GM21515 (cell line): Measurements from ENCODE around the gene PCED1B.
"Not testable (repeated sequence)": the region's sequence is repeated elsewhere in the genome, so short reads cannot be mapped to it uniquely, and the experiment has no call there.

ENCODE experiments used
- ATAC-seq: cut with Tn5 transposase; IDR thresholded peaks from one replicate; pipeline ENCODE4 v1.9.1; 2021; ENCODE audit not compliant: unreplicated experiment

The PCED1B gene, protein sequence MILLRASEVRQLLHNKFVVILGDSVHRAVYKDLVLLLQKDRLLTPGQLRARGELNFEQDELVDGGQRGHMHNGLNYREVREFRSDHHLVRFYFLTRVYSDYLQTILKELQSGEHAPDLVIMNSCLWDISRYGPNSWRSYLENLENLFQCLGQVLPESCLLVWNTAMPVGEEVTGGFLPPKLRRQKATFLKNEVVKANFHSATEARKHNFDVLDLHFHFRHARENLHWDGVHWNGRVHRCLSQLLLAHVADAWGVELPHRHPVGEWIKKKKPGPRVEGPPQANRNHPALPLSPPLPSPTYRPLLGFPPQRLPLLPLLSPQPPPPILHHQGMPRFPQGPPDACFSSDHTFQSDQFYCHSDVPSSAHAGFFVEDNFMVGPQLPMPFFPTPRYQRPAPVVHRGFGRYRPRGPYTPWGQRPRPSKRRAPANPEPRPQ

DNA sequence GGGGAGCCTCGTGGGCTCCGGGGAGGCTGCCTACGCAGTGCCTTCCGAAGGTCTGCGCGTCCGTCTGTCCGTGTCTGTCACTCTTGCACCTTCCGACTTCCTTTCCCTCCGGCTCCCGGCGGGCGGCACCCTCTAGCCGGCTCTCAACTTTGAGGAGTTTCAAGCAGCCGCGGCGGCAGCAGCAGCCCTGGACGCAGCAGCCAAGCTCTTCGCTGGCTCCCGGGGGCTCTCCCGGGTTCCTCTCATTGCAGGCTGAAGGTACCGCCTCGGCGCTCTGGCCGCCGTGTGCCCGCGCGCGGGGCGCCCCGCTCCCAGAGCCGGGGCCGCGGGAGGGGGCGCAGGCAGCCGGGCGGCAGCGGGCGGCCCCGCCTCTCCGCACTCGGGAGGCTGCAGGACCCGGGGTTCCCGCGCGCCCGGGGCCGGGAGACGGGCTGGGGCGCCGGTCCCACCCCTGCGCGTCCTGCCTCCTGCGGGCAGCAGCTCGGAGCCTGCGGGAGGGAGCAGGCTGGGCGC lies at the start of gene PCED1B, which contains the start of gene AMIGO2:
PCED1B (plus strand) TSS at position 154 of the 513 bp plus-strand sequence. CDS start 155,443 bp downstream, outside the sequence.
AMIGO2 (minus strand) TSS at position 492 of the 513 bp plus-strand sequence. CDS start 957 bp downstream, outside the sequence.
- ATAC-seq, result no peak

- no peak for ATAC-seq
Observed at GRCh38 chr12:47029903-47030302, 49.5 kb upstream of the PCED1B start.

DNA sequence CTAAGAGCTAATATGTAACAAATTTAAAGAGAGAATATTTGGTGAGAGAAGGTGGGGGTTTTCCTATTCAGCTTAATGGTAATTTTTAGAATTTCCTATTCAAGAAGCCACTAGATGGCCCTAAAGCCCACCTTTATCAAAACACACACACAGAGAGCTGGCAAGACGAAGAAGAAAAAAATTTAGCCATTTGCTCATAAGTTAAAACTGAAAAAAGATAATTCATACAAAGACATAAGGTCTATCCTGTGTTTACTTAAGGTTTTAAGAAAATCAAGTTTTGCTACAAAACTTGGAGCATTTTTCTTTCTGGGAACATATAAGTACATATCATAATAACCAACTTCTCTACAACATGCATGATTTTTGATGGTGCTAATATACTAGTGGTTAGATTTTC lies 46.8 kb upstream of the PCED1B start:
- no peak for ATAC-seq

DNA sequence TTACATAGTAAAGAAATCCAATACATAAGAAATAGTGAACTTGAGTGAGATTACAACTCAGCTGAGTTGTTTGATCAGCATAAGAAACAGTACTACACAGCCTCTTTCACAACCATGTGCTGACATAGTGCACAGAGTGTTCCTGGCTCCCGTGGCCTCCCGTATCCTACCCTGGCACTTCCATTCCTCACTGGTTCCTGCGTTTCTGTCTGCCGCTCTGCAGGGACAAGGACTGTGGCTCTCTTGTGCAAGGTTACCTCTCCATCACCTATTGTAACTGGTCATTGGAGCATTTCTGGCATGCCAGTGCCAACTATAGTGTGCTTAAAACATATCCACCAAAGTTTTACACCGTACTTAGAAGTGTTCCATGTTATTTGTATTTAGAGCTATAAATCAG lies 46.3 kb upstream of the PCED1B start:
- ATAC-seq, result no peak

GRCh38 chr12:47033789-47034555 lies 45.4 kb upstream of the PCED1B start:
- no peak for ATAC-seq

GRCh38 chr12:47034661-47035060 lies 44.8 kb upstream of the PCED1B start:
- no peak for ATAC-seq

GRCh38 chr12:47035484-47035883 lies 43.9 kb upstream of the PCED1B start:
- ATAC-seq, result no peak

DNA sequence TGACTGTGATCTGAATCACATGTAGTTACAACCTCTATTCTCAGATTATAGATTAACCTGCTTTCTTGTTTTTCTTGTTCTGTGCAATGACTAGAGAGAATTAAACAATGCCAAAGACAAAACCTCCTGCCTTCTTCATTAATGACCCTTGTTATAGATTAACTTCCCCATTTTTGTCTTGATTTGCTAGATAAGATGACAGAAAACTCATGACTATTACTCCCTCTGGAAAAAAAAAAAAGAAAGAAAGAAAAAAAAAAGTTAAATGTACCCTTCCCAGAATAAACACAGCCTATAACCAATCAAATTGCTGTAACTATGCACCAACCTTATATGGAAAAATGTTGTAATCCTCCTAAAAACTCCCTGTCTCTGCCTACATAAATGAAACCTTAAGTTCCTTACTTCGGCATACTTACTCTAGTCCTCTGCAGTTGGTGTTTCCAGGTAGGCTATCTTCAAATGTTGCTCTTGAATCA lies 41.1 kb upstream of the PCED1B start:
- no peak for ATAC-seq

GRCh38 chr12:47039079-47039478 lies 40.3 kb upstream of the PCED1B start:
- no peak for ATAC-seq

GRCh38 chr12:47039756-47040155 lies 39.7 kb upstream of the PCED1B start:
- ATAC-seq, result no peak

GRCh38 chr12:47041327-47041726 lies 38.1 kb upstream of the PCED1B start:
- ATAC-seq, result no peak

DNA sequence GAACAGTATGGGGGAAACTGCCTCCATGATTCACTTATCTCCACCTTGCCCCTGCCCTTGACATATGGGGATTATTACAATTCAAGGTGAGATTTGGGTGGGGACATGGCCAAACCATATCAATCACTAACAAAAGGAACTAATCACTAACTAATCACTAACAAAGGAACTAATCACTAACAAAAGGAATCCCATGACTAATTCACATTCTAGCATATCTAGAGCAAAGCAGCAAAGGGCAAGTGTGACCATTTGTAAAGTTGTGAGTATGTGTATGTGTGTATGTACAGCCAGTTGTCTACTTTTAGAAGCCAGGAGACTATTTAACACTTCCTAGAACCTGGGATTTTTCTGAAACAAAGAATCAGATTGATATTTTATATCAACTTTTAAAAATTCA lies 30.9 kb upstream of the PCED1B start:
- ATAC-seq, result no peak

- ATAC-seq, result not testable (repeated sequence)
Observed at GRCh38 chr12:47051291-47051690, 28.1 kb upstream of the PCED1B start.

DNA sequence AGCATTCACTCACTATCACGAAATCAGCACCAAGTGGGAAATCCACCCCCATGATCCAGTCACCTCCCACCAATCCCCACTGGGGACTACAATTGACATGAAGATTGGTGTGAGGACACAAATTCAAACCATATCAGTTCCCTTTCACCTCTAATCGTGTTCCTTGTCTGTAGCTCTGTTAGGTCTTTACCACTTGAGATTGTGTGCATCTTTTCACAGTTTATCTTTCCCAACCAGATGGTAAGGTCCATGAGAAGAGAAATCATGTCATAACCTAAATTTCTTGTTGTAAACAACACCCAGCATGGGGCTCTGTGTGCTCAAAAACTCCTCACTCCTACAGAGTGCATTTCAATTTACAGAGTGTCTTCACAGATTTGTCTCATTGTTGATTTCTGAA lies 27.1 kb upstream of the PCED1B start:
- no peak for ATAC-seq

- no peak for ATAC-seq
Observed at GRCh38 chr12:47053961-47054360, 25.5 kb upstream of the PCED1B start.

- no peak for ATAC-seq
Observed at GRCh38 chr12:47054659-47055058, 24.8 kb upstream of the PCED1B start.

DNA sequence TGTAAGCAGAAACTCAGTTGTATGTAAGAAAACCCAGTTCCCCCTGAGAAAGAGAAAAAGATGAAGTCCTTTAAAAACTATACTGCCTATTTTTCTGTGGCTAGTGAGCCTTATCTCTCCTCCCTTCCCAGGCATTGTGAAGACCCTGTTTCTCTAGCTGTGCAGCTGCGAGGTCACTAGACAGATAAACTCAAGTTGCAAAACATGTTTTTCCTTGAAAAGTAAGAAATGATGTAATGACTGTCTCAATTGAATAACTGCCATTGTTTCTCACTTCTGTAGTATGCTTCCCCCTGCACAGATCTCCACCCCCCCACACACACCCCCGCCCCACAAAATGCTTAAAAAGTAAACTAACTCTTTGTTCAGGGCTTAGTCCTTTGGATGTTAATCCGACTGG lies 23.6 kb upstream of the PCED1B start:
- ATAC-seq, result not testable (repeated sequence)

DNA sequence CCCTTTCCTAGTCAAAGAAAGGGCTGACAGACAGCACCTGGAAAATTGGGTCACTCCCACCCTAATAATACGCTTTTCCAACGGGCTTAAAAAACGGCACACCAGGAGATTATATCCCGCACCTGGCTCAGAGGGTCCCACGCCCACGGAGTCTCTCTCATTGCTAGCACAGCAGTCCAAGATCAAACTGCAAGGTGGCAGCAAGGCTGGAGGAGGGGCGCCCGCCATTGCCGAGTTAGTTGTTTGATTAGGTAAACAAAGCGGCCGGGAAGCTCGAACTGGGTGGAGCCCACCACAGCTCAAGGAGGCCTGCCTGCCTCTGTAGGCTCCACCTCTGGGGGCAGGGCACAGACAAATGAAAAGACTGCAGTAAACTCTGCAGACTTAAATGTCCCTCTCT lies 22.5 kb upstream of the PCED1B start:
- ATAC-seq, result not testable (repeated sequence)

DNA sequence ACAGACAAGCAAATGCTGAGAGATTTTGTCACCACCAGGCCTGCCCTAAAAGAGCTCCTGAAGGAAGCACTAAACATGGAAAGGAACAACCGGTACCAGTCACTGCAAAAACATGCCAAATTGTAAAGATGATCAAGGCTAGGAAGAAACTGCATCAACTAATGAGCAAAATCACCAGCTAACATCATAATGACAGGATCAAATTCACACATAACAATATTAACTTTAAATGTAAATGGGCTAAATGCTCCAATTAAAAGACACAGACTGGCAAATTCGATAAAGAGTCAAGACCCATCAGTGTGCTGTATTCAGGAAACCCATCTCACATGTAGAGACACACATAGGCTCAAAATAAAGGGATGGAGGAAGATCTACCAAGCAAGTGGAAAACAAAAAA lies 20.8 kb upstream of the PCED1B start:
- ATAC-seq, result not testable (repeated sequence)

DNA sequence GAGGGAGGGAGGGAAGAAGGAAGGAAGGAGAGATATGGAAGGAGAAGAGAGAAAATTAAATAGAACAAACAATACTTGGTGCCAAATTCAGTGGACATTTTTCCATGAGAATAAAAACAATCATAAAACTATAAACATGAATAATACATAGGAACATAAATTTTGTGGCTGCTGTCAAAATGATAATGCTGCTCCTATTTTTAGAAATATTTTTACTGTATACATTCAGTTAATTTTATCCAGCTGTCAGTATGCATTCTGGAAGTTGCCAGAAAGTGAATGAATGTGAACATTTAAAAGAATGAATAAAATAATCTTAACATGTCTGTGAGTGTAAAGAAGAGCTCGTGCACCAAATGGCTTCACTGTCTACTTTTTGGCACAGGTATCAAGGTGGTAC lies 13.9 kb upstream of the PCED1B start:
- no peak for ATAC-seq

GRCh38 chr12:47066278-47067025 lies 13.0 kb upstream of the PCED1B start:
- ATAC-seq, result no peak
